ENCODE results near the gene OSBPL8.
"Not testable (repeated sequence)": the region's sequence is repeated elsewhere in the genome, so short reads cannot be mapped to it uniquely, and the experiment has no call there.

OSBPL8 gene

DNA sequence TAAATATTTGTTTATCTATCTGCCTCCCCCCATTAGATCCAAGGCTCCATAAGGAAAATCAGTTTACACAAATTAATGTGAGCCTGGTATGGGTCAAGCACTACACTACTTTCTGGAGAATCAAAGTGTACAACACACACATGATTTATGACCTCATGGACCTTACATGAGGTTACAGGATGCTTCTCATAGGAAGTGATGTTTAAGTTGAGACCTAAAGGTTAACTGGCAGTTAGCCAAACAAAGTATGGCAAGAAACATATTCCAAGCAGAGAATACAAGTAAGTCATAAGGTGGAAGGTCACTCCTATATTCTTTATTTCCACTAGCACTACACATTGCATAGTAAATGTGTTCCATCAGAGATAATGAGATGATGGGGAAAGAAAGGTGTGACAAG, 39.2 kb downstream of the OSBPL8 start:
- DNase-seq (ENCODE audit: low spot score): no peak

DNA sequence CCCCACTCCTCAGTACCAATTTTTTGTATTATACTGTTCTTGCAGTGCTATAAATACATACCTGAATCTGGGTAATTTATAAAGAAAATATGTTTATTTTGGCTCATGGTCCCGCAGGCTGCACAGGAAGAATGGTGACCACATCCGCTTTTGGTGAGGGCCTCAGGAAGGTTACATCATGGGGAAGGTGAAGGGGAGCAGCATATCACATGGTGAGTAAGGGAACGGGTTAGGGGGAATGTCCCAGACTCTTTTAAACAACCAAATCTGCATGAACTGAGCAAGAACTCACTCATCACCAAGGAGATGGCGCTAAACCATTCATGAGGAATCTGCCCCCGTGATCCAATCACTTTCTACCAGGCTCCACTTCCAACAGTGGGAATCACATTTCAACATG, 40.0 kb downstream of the OSBPL8 start:
- DNase-seq (ENCODE audit: low spot score): no peak

DNA sequence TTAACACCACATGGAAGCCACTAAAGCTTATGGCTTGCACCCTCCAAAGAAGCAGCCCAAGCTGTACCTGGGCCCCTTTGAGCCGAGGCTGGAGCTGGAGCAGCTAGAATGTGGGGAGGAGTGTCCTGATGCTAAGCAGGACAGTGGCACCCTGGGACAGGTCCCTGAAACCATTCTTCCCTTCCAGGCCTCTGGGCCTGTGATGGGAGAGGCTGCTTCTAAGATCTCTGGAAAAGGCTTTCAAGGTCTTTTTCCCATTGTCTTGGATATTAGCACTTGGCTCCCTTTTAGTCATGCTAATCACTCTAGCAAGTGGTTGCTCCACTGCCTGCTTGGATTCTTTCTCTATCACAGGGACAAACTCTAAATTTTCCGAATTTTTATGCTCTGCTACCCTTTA, 40.9 kb downstream of the OSBPL8 start:
- no peak for DNase-seq (ENCODE audit: low spot score)

DNA sequence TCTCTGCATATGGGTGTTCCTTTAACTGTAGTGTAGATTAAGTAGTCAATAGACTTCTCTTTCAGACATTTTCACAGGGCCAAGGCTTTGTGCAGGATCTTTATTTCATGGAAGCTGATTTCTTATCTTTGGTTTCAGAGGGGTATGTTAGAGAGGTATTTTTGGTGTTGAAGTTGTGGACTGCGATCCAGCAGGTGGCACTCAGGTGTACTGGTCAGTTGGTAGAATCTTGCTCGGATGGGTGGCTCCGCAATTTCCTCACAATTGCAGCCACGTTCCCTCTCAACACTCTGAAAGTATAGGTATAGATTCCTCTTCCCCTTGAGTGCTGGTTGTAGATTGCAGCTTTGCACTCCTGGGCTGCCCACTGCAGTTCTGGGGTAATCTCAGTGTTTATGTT, 44.3 kb downstream of the OSBPL8 start:
- DNase-seq (ENCODE audit: low spot score): no peak

DNA sequence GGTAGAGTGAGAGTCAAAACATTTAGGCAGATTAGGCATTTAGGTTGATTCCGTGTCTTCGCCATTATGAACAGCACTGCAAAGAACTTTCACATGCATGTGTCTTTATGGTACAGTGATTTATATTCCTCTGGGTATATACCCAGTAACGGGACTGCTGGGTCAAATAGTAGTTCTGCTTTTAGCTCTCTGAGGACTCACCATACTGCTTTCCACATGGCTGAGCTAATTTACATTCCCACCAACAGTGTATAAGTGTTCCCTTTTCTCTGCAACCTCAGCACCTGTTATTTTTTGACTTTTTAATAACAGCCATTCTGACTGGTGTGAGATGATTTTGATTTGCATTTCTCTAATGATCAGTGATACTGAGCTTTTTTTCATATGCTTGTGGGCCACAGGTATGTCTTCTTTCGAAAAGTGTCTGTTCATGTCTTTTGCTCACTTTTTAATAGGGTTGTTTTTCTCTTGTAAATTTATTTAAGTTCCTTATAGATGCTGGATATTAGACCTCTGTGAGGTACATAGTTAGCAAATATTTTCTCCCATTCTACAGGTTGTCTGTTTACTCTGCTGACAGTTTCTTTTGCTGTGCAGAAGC, 48.4 kb downstream of the OSBPL8 start:
- not testable (repeated sequence) for DNase-seq (ENCODE audit: low spot score)

DNA sequence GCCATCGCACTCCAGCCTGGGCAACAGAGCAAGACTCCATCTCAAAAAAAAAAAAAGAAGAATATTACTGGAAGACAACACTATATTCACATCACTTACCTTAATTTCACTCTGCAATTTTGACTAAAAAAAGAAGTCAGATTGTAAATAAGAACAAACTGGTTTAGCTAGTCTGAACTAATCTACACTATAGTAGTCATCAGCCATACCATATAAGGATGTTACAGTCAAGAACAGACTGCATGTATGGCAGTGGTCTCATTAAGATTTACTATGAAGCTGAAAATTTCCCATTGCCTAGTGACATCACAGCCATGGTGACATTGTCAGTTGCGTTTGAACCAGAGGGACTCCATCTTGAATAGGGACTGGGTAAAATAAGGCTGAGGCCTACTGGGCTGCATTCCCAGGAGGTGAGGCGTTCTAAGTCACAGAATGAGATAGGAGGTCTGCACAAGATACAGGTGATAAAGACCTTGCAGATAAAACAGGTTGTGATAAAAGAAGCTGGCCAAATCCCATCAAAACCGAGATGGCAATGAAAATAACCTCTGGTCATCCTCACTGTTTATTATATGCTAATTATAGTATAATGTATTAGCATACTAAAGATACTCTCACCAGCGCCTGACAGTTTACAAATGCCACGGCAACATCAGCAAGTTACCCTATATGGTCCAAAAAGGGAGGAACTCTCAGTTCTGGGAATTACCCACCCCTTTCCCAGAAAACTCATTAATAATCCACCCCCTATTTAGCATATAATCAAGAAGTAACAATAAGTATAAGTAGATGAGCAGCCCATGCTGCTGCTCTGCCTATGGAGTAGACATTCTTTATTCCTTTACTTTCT, 51.2 kb downstream of the OSBPL8 start:
- DNase-seq (ENCODE audit: low spot score): no peak

DNA sequence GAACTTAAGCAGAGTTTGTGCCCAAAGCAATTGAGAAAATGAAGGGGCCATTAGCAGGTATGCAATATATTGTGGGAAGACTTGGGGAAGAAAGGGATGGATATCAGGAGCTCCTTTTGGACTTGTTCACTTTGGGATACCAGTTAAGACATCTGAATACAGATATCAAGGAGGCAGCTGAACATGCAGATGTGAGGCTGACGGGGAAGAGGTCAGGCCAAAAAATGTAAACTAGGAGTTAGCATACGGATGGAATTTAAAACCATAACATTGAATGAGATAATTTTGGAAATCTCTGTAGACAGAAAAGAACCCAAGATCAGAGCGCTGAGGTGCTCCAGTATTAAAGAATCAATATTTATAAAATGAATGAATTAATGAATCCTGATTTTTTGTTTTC, 53.4 kb downstream of the OSBPL8 start:
- no peak for DNase-seq (ENCODE audit: low spot score)

DNA sequence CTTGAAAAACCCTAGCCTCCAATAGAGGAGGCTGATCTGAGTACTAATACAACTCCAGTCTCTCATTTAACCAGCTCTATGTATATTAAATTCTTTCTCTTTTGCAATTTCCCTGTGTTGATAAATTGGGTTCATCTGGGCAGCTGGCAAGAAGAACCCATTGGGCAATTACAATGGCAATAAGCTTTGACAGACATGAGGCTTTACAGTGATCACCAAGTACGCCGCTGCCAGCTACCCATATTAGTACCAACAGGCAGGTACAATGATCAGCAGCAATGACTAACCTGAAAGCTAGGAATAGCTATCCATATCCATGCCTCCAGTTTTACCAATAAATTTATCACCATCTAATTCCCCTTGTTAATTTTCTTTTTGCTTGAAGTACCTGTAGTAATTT, 54.5 kb downstream of the OSBPL8 start:
- DNase-seq (ENCODE audit: low spot score): no peak

DNA sequence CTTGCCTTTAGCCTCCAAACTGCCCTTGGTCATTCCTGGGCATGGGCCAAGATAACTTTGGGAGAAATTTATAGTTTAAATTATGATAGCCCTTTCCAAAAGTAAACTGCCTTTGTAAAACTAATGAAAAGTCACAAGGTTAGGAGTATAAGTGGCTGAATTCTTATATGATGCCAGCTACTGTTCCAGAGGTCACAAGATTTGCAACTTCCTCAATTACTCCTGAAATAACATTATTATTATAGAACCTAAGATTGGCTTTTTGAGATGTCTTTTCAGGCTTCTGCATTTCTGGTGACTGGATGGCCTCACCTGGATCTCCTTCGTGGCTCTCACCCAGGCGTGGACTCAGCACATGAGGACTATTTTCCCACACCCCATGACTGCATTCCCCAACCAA, 55.0 kb downstream of the OSBPL8 start:
- DNase-seq (ENCODE audit: low spot score): no peak

DNA sequence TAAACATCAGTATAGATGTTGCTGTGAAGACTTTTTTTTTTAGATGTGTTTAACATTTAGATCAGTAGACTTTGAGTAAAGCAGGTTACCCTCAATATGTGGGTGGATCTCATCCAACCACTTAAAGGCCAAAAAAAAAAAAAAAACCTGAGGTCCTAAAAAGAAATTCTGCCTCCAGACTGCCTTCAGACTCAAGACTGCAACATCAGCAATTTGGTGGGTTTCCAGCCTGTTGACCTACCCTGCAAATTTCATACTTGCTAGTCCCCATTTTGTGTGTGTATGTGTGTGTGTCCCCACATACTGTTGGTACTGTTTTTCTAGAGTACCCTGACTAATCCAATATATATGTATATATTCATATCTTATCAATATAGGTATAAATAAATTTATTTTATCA, 55.6 kb downstream of the OSBPL8 start:
- DNase-seq (ENCODE audit: low spot score): no peak

DNA sequence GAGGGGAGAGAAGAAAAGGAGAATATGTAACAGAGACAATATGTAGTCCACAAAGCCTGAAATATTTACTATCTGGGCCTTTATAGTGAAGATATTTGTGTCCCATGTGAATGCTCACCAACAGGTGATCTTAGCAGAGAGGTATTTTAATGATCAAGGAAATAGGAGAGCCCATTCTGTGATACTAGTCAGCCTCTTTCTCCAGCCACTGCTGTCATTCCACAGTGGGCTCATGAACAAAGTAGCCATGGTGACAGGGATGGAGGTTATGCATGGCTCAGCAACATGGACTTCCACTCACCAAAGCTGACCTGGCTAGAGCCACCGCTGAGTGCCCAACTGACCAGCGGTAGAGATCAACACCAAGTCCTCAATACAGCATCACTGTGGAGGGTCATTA, 58.2 kb downstream of the OSBPL8 start:
- DNase-seq (ENCODE audit: low spot score): no peak

DNA sequence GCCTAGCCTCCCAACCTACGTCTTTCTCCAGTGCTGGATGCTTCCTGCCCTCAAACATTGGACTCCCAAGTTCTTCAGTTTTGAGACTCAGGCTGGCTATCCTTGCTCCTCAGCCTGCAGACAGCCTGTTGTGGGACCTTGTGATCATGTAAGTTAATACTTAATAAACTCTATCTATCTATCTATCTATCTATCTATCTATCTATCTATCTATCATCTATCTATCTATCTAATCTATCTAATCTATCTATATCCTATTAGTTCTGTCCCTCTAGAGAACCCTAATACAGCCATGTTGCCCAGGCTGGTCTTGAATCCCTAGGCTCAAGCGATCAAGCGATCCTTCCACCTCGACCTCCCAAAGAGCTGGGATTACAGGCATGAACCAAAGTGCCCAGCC, 60.4 kb downstream of the OSBPL8 start:
- not testable (repeated sequence) for DNase-seq (ENCODE audit: low spot score)

DNA sequence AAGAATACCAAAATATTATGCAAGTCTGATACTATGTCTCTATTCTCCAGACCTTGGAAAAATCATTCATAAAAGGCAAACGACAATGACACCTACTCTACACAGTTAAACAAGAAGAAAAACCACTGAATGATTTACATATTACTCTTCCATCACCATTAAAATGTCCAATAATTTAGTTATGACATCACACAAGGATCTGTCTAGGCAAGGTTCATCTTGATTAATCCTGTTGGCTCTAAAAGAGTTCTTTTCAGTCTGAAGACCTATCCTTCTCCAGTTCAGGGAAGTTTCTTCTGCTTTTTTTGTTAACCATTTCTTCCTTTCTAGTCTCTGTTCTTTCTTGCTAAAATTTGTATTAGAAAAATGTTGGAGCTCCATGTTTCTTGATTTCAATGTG, 64.0 kb downstream of the OSBPL8 start:
- no peak for DNase-seq (ENCODE audit: low spot score)

DNA sequence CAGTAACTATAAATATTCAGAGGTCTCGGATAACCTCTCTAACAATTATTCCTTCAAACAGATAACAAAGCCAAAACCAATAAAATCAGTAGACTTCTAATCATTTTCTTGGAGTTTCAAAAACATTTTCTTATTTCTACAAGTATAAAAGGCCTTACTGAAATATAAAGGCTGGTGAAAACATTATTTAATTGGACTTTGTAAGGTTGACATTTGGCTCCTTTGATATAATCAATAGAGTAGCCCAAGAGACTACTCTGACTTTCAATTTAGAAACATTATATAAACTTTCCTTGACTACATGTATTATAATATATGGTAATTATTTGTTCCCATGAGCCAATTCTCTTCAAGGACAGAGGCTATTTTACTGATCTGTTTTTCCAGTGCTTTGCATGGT, 68.3 kb downstream of the OSBPL8 start:
- DNase-seq (ENCODE audit: low spot score): no peak

DNA sequence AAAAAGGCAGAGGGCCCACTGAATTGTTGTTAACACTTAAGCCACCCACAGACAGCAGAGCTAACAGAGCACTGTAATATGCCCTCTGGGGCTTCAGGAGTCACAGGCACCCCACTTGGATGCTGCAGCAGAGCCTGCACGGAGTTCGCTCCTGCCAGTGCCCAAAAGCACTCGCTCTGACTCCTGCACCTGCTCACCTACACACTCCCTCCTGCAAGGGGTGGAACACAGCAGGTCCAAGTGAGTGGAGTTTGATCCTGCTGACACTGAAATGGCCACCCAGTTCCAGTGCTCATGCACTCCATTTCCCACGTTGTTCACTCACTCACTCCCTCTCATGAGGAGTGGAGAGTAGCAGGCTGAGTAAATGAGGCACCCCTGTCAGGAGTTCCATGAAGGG, 68.8 kb downstream of the OSBPL8 start:
- DNase-seq (ENCODE audit: low spot score): no peak

DNA sequence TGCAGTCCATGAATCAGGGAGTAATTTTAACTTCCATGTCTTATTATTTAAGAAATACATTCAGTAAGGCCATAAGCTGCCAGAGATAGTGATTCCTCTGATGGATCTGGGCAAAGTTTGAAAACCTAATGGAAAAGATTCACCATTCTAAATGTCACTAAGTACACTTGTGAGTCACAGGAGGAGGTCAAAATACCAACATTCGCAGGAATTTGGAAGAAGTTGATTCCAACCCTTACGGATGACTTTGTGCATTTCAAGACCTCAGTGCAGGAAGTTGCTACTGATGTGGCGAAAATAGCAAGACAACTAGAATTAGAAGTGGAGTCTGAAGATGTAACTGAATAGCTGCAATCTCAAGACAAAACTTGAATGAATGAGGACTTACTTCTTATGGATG, 69.8 kb downstream of the OSBPL8 start:
- no peak for DNase-seq (ENCODE audit: low spot score)

DNA sequence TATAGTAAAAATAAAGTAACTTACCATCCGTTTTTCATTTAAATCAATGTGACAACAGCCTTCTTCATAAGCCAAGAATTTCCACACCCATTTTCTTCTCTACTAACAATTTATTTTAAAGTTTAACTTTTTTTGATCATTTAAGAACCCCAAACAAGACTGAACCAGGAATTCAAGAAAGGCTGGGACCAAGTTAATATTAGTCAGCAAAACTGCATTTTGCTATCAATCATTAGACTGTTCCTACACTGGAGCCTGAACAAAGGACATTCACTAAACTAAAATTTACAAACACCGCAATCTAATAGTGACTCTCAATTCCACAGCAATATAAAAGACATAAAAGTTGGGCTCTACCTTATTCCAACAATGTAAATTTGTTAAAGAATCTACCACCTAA, 73.6 kb downstream of the OSBPL8 start:
- DNase-seq (ENCODE audit: low spot score): no peak

DNA sequence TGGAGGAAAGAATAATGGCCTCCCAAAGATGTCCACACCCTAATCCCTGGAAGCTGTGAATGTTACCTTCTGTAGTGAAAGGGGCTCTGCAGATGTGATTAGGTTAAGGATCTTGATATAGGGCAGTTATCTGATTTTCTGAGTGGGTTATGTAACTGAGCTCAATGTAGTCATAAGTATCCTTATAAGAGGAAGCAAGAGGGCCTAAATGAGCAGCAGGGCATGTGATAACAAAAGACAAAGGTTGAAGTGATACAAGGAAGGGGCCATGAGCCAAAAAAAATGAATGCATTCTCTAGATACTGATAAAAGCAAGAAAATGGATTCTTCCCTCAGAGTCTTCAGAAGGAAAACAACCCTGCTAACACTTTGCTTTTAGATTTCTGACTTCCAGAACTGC, 78.8 kb downstream of the OSBPL8 start:
- no peak for DNase-seq (ENCODE audit: low spot score)

DNA sequence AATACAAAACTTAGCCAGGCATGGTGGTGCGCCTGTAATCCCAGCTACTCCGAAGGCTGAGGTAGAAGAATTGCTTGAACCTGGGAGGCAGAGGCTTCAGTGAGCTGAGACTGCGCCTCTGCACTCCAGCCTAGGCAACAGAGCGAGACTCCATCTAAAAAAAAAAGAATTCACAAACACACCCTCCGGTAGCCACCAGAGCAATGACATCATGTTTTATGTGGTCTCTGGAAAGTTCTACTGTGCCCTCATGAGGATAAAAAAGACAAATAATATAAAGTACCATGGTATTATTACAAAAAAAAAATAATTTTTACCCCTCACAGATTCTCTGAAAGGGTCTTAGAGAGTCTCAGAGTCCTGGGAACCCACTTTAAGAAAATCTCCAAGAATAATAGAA, 81.5 kb downstream of the OSBPL8 start:
- DNase-seq (ENCODE audit: low spot score): no peak

DNA sequence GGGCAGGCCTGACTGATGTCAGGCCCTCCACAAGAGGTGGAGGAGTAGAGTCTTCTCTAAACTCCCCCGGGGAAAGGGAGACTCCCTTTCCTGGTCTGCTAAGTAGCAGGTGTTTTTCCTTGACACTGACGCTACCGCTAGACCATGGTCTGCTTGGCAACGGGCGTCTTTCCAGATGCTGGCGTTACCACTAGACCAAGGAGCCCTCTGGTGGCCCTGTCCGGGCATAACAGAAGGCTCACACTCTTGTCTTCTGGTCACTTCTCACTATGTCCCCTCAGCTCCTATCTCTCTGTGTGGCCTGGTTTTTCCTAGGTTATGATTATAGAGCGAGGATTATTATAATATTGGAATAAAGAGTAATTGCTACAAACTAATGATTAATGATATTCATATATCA, 86.7 kb downstream of the OSBPL8 start:
- DNase-seq (ENCODE audit: low spot score): not testable (repeated sequence)

DNA sequence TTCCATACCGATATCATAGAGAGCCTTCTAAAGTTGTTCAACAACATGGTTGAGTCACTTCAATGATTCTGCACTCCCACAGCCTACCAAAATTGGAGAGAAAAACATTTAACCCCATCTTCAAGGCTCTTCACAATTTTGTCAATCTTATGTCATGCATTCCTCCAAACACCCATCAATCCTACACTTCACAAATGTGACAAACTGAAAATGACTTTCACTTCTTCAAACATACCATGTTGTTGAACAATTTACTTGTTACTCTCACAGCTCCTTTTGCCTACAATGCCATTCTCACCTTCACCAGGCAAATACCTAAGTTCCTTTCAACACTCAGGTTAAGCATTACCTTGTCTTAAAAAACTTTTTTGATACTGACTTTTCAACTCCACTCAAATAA, 88.0 kb downstream of the OSBPL8 start:
- no peak for DNase-seq (ENCODE audit: low spot score)

DNA sequence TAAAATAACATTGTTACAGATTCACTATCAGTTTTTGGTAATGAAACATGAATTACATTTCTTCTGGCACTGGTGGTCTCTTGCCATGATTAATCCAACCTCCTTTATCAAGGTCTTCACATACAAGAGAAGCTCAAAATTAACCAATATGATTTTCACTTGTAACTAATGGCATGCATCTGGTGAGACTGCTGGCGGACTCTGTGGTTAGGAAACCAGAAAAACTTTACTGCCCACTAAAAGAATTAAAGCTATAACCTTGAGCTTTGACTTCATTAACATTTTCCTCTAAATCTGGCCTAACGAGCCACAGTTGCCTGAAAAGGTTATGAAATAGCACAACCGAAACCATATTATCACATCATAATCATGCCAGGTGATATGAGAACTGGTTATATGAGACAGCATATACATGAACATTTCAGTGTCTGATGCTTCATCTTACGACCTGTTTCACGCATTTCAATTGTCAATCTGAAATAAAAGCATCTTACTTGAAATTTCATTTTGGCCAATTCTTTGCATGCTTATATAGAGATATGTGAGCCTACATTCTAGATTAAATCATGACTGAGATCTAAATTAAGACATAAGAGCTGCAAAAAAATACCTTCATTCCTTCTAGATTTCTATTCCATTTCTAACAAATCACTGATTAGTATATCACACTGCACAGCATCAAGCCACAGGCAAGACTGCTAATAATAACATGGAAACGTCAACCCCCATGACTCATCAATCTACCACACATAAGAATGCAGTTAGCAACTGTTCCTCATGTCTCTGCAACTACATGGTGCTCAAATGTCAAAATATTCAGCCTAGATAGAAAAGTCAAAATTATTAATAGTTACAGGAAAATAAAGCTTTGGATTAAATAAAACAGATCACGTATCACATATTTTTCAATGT, 89.3 kb downstream of the OSBPL8 start:
- peak; percentile 82 for DNase-seq (ENCODE audit: low spot score)

DNA sequence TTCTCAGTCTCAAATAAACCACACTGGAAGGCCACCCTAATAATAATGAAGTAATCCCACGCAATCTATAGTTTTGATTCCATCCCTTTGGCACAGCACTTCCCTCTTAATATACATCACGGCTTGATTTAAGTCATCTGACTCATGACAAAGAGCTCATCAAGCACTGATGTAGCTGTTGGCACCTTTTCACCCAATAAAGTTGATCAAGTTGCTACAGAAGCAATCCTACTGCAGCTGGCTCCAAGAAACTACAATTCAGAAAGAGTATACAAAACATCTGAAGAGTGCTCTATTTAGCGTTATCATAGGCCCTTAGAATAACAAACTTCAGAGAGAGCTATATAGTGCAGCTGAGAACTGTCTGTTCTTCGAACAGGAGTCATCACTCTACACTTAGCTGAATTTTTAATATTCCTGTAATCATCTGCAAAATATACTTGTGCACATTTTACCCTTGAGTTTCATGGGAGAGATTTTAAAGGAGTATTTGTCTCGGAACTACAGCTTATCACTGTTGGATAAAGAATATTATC, 94.9 kb downstream of the OSBPL8 start:
- DNase-seq (ENCODE audit: low spot score): no peak

Measured in Ammon's horn (tissue), 1 donor.